ENCODE measurements around the gene POU3F2.

Gene POU3F2

DNA sequence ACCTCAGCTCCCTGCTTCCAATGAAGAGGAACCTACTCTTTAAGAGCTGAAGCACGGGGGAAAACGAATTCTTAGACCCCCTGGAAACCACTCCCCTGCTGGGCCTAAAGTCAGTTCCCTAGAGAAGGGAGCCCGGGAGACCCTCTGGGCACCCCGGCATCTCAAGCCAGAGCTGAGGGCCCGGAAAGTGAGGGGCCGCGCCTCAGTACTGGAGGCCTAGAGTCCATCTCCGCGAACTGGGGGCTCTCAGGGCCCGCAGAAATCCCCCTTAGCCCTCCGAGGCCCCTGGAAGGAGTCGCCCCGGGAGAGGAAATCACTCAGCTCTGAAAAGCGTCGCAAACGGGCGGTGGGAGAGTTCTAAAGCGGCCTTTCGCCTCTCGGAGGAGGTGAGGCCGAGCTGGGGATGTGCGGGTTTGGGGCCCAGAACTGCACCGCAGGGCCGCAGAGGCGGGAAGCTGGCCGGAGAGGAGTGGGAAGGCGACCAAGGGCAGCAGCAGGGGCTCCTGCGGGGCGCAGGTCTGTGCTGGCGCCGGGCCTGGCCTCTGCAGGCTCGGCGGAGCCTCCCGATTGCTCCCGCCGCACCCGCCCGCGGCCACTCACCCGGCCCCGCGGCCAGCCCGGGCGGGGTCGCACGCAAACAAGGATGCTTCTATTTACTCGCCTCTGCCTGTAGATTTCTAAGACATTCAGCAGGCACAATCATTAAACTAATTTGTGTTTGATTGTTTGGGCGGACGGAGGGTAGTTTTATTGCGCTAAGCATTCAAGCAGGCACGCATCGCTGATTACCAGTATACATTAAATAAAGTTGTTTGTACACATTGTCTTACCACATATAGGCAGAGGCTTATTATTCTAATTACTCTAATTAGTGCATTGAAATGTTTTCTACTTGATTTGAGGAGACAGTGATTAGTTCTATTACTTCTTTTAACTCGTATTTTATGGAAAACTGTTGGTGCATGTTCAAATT lies 9.2 kb downstream of the POU3F2 start:
- in situ Hi-C loops (cut with MboI; ENCODE audit: low sequenced_read_pairs) = no loop called here

DNA sequence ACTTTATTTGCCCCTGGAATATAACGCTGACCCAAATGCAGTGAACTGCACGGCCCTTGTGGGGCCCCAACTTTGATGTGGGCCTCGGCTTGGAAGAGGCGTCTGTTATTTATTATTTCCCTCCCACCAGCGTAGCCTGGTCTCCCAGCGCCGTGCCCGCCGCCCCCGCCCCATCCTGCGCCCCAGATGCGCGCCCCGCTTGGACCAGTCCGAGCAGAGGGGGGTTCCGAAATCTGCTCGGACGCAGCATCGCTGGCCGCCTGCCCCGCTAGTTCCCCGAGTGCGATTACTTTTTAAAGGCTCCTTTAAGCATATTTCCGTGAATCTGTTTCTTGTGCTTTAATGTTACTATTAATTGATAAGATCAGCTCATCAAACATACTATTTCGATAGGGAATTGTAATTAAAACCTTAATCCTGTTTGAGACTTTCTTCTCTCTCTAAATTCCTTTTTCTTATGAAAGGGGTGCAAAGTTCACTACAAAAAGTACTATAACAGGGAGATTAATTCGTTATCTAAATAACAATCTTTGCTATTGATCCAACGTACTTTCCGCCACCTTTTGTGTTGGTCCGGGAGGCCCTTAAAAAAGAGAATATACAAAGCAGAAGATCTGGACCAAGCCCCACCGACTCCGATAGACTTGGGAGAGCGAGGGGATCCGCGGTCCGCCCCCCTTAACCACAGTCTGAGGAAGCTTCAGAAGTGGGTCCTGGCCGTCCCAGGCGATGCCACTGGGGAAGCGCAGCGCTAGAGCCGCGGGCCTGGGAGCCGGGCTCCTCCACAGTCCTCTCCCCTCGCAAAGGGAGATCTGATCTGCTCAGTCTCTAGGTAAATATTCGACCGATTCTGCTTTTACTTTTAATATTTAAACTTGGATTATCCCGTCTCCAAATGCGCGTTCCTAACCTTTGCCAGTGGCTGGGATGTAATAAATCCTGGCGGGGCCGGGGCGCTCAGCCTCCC lies 10.2 kb downstream of the POU3F2 start:
- in situ Hi-C loops (cut with MboI; ENCODE audit: low sequenced_read_pairs) = no loop called here

DNA sequence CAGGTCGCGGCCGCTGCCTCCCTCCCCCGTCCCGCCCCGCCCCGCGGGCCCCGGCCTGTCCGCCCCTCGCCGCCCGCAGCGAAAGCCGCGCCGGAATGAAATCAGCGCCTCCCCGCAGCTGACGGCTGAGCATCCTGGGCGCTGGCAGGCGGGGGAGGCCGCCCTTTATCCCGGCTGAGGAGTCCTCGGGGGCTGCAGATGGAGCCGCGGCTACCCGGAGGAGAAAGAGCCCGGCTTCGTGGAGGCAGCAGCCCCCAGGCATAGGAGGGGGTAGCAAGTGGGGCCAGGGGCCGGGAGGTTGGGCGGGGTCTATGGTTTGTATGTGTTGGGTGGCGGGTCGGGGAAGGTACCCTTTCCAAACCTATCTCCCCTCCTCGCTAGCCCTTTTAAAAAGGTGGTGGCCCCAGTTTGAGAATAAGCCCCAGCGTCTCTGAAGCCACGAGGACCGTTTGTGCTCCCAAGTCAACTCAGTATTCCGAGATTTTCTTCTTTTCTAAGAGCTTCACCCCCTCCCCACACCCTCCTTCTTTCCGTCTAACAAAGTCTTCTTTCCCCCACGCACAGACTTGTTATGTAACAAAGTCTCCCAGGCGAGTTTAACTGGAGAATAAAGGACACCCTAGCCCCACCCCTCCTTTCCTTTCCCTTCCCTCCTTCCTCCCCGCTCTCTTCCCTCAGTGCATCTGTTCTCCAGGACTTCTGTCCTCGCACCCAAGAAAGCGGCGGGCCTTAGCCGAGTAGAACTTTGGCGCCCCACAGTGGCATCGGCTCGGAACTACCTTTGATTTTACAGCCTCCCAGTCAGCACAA lies 11.0 kb downstream of the POU3F2 start:
- in situ Hi-C loops (cut with MboI; ENCODE audit: low sequenced_read_pairs) = no loop called here

DNA sequence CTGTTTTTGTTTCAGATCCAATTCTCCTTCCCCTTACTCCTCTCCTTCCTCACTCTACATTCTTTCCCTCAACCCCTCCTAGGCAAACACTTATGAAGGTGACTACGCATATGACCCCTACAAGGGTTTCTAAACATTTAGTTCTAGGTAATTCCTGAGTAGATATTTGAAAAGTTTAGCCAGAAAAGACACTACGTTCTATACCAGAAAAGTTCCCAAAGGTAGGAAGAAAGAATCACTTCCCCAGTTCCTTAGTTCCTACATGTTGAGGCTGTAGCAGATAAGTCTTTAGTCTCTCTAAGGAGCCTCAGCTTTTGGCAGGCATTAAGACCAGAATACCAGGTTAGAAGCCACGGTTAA lies 11.6 kb downstream of the POU3F2 start:
- in situ Hi-C loops (cut with MboI; ENCODE audit: low sequenced_read_pairs) = no loop called here

DNA sequence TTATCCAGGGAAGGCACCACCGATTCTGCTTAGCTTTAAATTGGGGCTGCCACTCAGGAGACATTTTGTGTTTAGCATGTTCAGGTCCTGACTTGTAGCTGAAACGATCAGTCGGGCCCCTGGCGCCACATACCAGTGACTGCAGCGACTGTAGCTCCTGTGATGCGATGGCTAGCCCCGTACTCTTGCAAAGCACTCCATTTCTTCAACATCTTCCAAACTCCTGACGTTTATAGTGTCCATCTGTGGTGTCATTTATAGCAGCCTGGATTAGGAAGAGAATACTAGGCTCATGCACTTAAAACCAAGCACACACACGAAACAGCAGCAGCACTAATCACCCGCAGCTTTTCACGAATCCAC lies 13.0 kb downstream of the POU3F2 start:
- in situ Hi-C loops (cut with MboI; ENCODE audit: low sequenced_read_pairs) = no loop called here

DNA sequence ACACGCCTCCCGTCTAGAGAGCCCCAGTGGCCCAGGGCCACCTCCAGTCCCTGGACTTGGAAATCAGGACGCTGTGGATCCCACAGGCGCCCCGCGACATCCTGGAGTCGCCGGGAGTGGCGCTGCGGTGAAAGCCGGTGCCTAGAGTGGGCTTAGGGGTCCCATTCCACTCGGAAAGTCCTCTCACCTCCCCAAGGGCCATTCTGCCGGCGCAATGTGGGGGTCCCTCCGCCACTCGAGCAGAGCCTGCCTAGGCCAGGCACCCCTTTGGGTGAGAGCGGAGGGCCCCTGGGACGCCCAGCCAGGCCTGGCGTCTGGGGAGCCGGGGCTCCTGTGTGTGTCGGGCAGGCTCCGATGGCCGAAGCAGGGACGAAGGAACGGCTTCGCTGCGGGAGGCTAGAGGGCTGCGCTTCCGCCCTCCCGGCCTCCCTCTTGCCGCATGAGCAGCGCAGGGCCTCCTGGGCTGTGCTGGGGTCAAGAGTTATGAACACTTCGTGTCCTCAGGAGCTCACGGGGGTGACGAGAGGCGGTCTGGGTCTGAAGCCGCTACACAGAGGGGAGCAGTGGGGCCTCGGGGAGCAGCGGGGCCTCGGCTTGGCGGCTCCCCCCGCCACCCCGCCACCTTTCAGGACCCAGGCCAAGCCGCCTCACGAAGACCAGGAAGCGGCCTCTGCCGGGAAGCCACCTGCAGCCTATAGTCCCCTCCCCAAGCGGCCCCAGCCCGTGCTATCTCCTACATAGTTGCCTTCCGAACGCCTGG lies 13.6 kb downstream of the POU3F2 start:
- in situ Hi-C loops (cut with MboI; ENCODE audit: low sequenced_read_pairs) = no loop called here

DNA sequence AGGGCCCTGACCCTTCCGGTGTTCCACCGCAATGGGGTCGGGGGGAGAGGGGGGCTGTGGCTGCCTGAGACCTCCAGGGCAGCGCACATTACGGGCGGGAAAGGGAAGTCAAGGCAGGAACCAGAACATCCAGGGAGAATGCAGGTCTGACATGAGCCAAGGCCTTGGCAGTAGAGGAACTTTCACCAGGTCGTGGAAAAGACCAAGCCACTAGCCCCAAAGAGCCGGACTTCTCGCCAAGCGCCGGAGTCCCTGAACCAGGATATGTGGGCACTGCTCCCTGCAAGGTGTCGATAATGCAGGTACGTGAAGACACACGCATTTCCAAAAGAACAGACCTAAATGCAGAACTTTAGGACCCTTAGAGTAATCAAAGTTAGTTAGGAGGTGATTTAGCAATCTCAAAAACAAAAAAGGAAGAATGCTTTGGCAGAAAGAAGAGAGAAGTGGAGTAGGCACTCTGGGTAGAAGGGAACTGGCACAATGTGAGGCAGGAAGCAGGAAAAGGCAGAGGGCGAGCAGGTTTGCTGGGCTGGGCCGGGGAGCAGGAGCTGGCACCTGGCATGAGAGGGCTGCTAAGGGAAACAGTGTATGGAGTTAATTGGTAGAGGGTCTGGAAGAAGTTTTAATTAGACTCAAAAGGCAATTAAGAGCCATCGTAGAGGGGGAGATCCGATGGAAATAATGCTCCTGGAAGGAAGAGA lies 14.3 kb downstream of the POU3F2 start:
- in situ Hi-C loops (cut with MboI; ENCODE audit: low sequenced_read_pairs) = no loop called here

DNA sequence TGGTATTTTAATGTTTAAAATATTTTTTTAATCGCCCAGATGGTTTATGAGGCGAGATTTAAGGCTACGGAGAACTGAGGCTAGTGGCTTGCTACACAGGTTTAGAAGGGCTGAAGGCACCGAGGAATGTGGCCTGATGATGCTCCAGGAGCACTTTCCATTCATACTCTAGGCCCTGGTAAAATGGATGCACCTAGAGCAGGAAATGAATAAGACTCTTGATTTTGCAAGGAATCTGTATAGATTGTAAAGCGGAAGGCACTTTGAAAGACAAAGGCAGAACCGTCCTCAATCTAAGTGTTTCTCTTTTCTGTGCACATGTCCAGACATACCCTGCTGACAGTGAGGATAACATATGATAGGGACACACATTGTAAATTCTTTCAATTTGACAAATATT lies 30.1 kb downstream of the POU3F2 start:
- in situ Hi-C loops (cut with MboI; ENCODE audit: low sequenced_read_pairs) = no loop called here

DNA sequence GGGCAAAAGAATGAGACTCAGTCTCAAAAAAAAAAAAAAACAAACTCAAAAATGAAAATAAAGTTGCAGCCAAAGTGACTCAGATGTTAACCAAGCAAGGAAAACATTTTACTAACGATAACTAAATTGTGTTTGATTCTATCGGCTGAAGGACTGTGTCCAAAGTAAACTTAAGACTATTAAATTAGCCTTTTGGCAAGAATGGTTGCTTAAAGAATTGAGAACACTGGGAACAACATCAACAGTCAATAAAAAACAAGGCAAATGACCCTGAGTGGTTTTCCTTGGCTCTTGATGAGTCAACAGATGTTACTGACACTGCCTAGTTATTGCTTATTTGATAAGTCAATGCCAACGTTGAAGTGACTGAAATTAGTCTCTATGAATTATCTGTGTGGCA lies 36.7 kb downstream of the POU3F2 start:
- in situ Hi-C loops (cut with MboI; ENCODE audit: low sequenced_read_pairs) = no loop called here

DNA sequence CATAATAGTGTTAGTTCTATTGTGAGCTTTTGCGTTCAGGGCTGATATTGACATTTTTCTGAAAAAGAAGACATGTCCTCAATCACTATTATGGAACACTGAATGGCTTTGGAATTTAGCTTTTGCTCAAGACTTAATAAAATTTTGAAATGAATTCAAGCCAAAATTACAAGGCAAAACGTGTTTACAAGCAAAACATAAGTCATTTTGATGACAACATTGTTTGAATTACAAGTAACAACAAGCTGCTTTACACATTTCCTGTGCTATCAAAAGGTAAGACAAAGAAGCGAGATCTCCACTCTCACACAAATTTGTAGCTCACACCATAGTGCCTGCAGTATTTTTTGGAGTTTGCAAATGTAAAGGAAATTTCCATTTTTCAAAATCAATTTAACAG lies 37.4 kb downstream of the POU3F2 start:
- in situ Hi-C loops (cut with MboI; ENCODE audit: low sequenced_read_pairs) = no loop called here

DNA sequence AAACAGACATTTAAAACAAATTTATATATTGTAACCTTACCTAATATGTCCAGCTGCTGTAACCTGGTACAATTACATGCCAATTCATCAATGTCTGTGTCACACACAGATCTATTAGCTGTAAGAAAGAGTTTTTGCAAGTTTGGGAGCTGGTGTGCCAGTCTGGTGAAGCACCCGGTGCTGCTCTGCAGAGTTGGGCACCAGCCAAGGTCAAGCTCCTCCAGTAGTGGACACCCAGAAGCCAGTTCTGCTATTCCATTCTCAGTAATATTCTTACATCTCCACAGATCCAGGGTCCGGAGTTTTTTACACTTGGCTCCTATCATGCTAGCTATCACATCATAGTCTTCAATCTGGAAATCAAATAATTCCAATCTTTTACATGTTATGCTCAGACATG lies 41.0 kb downstream of the POU3F2 start:
- in situ Hi-C loops (cut with MboI; ENCODE audit: low sequenced_read_pairs) = no loop called here

DNA sequence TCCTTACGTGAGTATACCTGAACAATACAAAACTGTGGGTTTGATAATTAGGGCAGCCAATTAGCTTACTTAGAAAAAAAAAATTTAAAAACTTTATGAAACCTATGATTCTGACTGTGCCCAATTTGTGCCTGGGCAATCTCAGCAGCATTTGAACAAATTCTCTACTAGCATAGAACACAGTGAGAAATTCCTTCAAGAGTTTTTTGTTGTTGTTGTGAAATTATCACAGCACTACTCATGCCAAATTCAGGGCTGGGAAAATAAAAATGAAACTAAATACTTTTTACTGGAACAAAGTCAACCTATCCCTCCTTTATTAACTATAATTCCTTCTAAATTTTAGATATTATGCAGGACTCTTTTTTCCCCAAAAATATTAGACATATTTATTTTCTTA lies 42.9 kb downstream of the POU3F2 start:
- in situ Hi-C loops (cut with MboI; ENCODE audit: low sequenced_read_pairs) = no loop called here

DNA sequence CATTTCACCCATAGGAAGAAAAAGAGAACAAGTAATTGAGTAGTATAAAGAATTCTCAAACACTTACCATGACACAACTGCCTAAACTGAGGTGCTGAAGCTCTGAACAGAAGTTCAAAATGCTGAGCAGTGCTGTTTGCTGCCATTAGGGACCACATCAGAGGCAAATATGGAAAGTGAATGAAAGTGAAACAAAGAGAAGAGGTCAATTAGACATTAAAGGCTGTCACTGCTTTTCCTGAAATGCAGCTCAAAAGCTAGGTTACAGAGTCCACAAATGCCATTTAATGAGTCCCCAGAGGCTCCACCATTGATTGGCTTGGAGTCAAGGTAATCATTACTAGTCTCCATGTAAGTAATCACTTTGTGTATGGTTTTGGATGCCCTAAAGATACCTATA lies 46.1 kb downstream of the POU3F2 start:
- in situ Hi-C loops (cut with MboI; ENCODE audit: low sequenced_read_pairs) = no loop called here

DNA sequence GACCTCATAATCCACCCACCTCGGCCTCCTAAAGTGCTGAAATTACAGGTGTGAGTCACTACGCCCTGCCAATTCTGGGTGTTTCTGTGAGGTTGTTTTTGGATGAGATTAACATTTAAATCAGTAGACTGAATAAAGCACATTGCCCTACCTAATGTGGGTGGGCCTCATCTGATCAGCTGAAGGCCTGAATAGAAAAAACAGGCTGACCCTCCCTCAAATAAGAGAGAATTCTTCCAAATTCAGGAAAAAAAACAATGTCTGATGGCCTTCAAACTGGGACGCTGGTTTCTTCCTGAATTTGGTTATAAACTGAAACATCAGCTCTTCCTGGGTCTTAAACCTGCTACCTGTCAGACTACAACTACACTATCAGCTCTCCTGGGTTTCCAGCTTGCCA lies 51.0 kb downstream of the POU3F2 start:
- in situ Hi-C loops (cut with MboI; ENCODE audit: low sequenced_read_pairs) = no loop called here

DNA sequence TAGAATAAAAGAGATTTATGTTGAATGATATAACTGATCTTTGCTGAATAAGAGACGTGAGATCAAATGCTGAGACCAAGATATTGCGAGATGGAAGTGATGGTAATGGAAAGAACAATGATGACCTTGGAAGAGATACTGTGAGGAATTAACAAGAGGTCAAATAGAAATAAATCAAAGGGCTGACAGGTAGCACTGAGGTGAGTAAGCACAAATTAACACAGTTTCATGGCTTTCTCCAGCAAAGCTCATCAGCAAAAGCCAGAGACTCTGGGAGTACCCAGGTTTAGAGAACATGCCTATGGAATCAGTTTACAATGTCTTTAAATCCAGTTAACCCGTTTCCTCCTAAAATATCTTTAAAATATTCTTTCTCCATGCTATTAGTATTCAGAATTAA lies 53.3 kb downstream of the POU3F2 start:
- in situ Hi-C loops (cut with MboI; ENCODE audit: low sequenced_read_pairs) = no loop called here

Data from HL-60/S4 treated with phorbol 12-myristate 13-acetate at 8.2 ng/mL for 4 days and 3 days (cell line).